22Rv1 (cell line): ENCODE measurements around the gene TBC1D5.

Source experiments
- H3K27ac ChIP-seq: fragments of 450-650 bp; 2 replicates; pipeline ENCODE4 v1.5.1; 2017
- CTCF ChIP-seq: fragments of 450-650 bp; IDR thresholded peaks from 2 replicates; pipeline ENCODE4 v1.5.1; 2017; ENCODE audit warnings: mild to moderate bottlenecking
- ZFX ChIP-seq: fragments of 450-650 bp; IDR thresholded peaks from 2 replicates; pipeline ENCODE4 v1.6.1; 2017; ENCODE audit warnings: antibody characterized with exemption, borderline replicate concordance

TBC1D5 gene

GRCh38 chr3:17771177-17772017 lies 29.0 kb upstream of the TBC1D5 start:
- H3K27ac ChIP-seq: no peak overlapping the region
- no peak for TF ChIP-seq CTCF
- TF ChIP-seq ZFX: no peak

- no peak for TF ChIP-seq CTCF
- TF ChIP-seq ZFX: no peak
- H3K27ac ChIP-seq: no peak overlapping the region
Measured at GRCh38 chr3:17770682-17771081, 28.3 kb upstream of the TBC1D5 start.

GRCh38 chr3:17765819-17766472 lies 23.5 kb upstream of the TBC1D5 start:
- no peak overlapping the region for H3K27ac ChIP-seq
- TF ChIP-seq CTCF (no peak), ZFX (no peak)

GRCh38 chr3:17761563-17761962 lies 19.1 kb upstream of the TBC1D5 start:
- H3K27ac ChIP-seq: no peak overlapping the region
- TF ChIP-seq CTCF: no peak
- no peak for TF ChIP-seq ZFX

- no peak overlapping the region for H3K27ac ChIP-seq
- no peak for TF ChIP-seq ZFX
- TF ChIP-seq CTCF: no peak
Measured at GRCh38 chr3:17759901-17760300, 17.5 kb upstream of the TBC1D5 start.

- no peak overlapping the region for H3K27ac ChIP-seq
- no peak for TF ChIP-seq CTCF
- TF ChIP-seq ZFX: no peak
Measured at GRCh38 chr3:17755836-17756235, 13.4 kb upstream of the TBC1D5 start.

- no peak overlapping the region for H3K27ac ChIP-seq
- TF ChIP-seq ZFX (no peak), CTCF (no peak)
Measured at GRCh38 chr3:17753632-17753992, 11.2 kb upstream of the TBC1D5 start.
